ENCODE data around the gene GALNT10.

DNA sequence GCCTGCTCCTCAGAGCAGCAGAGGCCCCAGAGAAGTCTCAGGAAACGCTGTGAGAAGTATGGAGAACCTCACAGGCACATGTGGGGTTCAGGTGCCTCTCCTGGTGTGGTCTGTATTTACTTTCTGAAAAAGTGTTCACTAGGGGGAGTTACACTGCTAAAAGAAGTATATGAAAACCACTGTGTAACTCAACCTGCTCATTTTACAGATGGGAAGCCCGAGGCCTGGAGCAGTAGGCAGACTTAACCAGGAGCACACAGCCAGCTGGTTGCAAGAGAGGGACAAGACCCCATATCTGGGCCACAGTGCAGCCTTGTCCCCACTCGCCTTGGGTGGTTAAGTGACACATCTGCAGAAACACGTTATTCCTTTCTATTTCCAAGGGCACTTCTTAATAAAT is 142.5 kb downstream of the GALNT10 start:
- TF ChIP-seq, protein P1, sequence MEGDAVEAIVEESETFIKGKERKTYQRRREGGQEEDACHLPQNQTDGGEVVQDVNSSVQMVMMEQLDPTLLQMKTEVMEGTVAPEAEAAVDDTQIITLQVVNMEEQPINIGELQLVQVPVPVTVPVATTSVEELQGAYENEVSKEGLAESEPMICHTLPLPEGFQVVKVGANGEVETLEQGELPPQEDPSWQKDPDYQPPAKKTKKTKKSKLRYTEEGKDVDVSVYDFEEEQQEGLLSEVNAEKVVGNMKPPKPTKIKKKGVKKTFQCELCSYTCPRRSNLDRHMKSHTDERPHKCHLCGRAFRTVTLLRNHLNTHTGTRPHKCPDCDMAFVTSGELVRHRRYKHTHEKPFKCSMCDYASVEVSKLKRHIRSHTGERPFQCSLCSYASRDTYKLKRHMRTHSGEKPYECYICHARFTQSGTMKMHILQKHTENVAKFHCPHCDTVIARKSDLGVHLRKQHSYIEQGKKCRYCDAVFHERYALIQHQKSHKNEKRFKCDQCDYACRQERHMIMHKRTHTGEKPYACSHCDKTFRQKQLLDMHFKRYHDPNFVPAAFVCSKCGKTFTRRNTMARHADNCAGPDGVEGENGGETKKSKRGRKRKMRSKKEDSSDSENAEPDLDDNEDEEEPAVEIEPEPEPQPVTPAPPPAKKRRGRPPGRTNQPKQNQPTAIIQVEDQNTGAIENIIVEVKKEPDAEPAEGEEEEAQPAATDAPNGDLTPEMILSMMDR (optimal IDR thresholded peaks at IDR 0.05 in 1 of 3, IDR thresholded peaks at IDR 0.05 in 1 of 3, conservative IDR thresholded peaks at IDR 0.05 in 1 of 3; ENCODE audit: extremely low read depth in 1 of 3, insufficient read depth in 2 of 3, low read length in 3 of 3): no peak
- no peak for TF ChIP-seq EZH2 (IDR thresholded peaks at IDR 0.05; ENCODE audit: low read length)

Measured in keratinocyte (primary cell).